ENCODE data around the gene ATP6V1G2.

Gene ATP6V1G2

GRCh38 chr6:31531771-31532643 lies 14.4 kb downstream of the ATP6V1G2 start:
- no peak for TF ChIP-seq CTCF (IDR thresholded peaks at IDR 0.05; ENCODE audit: low read depth, low read length)
- DNase-seq (ENCODE audit: extremely low read depth, low read depth) = no peak

DNA sequence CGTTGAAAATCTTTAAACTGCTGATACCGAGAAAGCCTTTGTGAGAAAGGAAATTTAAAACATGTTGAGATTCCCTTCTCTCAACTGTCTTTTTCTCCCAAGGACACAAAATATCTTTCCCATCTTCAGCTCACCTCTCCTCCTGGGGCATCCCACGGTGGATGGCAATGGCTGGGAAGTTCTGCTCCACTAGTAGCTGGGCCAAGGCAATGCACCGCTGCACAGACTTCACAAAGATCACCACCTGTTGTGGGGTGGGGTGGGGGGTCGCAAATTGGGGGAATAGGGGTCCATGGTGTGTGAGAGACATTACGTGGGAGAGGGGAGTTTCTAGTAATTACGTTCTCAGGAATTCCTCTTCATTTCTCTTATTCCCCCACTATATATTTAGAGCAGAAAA lies 15.2 kb downstream of the ATP6V1G2 start:
- no peak for DNase-seq (ENCODE audit: extremely low read depth, low read depth)
- TF ChIP-seq CTCF (IDR thresholded peaks at IDR 0.05; ENCODE audit: low read depth, low read length) = no peak

DNA sequence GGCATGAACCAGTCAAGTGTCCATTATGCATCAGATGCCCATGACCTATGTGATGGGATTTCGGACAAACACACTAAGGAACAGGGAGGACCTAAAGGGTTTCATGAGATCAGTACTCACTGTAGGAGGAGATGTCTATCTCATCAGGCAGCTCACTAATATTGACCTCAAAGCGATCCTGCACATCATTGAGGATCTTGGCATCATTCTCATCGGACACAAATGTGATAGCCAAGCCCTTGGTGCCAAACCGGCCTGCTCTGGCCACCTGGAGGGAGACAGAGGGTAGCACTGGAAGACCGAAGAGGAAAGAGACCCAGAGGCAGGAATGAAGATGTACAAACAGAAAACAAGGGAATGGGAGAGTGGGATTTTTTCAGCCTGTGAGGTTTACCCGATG lies 15.7 kb downstream of the ATP6V1G2 start:
- TF ChIP-seq CTCF (IDR thresholded peaks at IDR 0.05; ENCODE audit: low read depth, low read length) = no peak
- DNase-seq (ENCODE audit: extremely low read depth, low read depth) = no peak

- TF ChIP-seq CTCF (IDR thresholded peaks at IDR 0.05; ENCODE audit: low read depth, low read length) = no peak
- no peak for DNase-seq (ENCODE audit: extremely low read depth, low read depth)
These were observed 16.9 kb downstream of the ATP6V1G2 start for GRCh38 chr6:31529329-31530150.

GRCh38 chr6:31528821-31529328 lies 17.5 kb downstream of the ATP6V1G2 start, which contains the start of gene MCCD1:
MCCD1 (plus strand) TSS chr6:31528962; CDS start chr6:31529015, 53 bp downstream.
- TF ChIP-seq CTCF (IDR thresholded peaks at IDR 0.05; ENCODE audit: low read depth, low read length) = no peak
- no peak for DNase-seq (ENCODE audit: extremely low read depth, low read depth)

DNA sequence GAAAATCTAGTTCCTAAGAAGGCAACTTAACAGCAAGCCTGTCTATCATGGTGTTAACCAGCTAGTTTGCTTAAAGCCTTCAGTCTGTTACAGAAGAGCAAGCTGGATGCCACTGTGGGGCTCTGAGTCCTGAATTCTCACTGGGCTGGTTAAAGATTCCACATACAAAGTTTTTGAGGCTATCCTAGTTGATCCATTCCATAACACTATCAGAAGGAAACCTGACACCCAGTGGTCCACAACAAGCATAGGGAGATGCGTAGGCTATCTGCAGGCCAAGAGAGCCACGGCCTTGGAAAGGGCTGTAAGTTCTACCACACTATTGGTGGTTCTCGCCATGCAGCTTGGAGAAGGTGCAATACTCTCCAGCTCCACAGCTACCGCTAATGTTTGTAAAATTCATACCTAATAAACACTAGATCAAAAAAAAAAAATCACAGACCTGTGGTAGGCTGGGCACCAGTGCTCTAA lies 18.1 kb downstream of the ATP6V1G2 start:
- no peak for DNase-seq (ENCODE audit: extremely low read depth, low read depth)
- TF ChIP-seq CTCF (IDR thresholded peaks at IDR 0.05; ENCODE audit: low read depth, low read length) = no peak

Measured in AG09319 (cell line).